Stomach smooth muscle (tissue), 2 donors: ENCODE data around the gene FAM200B.
A peak's percentile ranks its signal among the peaks of the same experiment; 100 is the strongest.

Experiments
- H3K27ac ChIP-seq: one replicate; pipeline ENCODE4 v1.7.0; 2013; ENCODE audit warnings: mild to moderate bottlenecking, low read length, inconsistent platforms
- H3K27me3 ChIP-seq, 2 donors: one replicate each; pipeline ENCODE4 v1.7.0; 2013; ENCODE audit warnings: low read length in 2 of 2; ENCODE audit not compliant: insufficient read depth in 2 of 2, control insufficient read depth in 1 of 2
- H3K36me3 ChIP-seq, 2 donors: one replicate each; pipeline ENCODE4 v1.7.0; 2013; ENCODE audit warnings: low read length in 2 of 2; ENCODE audit not compliant: control insufficient read depth in 2 of 2, insufficient read depth in 2 of 2
- H3K4me1 ChIP-seq: one replicate; pipeline ENCODE4 v1.7.0; 2013; ENCODE audit warnings: low read length; ENCODE audit not compliant: control insufficient read depth, insufficient read depth
- H3K4me3 ChIP-seq, 2 donors: one replicate each; pipeline ENCODE4 v1.7.0; 2013; ENCODE audit warnings: low read length in 2 of 2
- H3K9ac ChIP-seq, 2 donors: one replicate each; pipeline ENCODE4 v1.7.0; 2013; ENCODE audit warnings: low read length in 2 of 2, mild to moderate bottlenecking in 1 of 2
- H3K9me3 ChIP-seq, 2 donors: one replicate each; pipeline ENCODE4 v1.7.0; 2013; ENCODE audit warnings: low read length in 2 of 2; ENCODE audit not compliant: control insufficient read depth in 2 of 2
- donor health status: healthy.
- donor health status: Pancreatic carcinoma.

FAM200B gene

DNA sequence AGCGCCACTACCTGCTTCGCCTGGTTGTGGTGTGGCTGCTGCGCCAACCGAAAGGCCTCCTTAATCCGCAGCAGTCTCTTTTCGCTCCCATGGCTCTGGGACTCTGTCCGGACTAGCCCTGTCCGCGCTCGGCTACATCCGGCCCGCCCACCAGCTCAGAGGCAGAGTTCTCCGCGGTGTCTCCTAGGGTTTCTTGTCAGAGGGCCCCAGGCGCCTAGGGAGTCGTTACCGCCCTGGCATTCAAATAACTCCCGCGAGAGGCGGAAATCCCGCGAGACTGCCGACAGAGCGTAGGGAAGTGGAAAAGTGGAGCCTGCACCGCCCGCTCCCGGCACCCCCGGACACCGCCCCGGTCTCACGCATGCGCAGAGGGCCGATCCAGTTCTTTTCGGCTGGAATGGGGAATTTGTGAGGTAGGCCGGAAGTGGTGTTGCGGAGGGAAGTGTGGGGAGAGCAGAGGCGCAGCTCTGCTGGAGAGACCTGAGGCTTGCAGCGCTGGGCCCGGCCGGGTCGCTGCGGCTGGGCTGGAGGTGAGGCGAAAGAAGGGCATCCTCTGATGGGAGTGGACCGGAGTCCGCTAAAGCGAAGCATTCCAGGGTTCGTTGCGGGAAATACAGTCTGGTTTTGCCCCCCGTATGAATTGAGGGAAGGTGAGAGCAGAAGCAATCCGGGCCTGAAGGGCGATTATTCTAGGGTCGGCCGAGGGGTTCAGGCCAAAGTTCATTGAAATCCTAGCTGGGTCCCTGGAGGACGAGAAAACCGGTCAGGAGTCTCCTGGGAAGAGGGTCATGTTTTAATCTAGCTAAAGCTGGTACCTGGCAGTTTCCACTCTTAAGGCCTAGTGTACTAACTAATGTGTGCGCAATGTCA, at the start of gene FAM200B:
FAM200B (plus strand) TSS at position 456 of the 870 bp plus-strand sequence. CDS start 5,151 bp downstream, outside the sequence.
- peaks cover 3 to 9% of the 10 kb centered on the region in 2 donors for H3K36me3 ChIP-seq
- peak within 1 kb of the TSS; percentile 92 to 95 for H3K4me3 ChIP-seq
- H3K27ac ChIP-seq = peak within 1 kb of the TSS; percentile 82
- no peaks in the 10 kb centered on the region for H3K9me3 ChIP-seq
- peak within 1 kb of the TSS; percentile 98 for H3K9ac ChIP-seq
- no peaks in the 10 kb centered on the region for H3K27me3 ChIP-seq
- peaks cover 4% of the 10 kb centered on the region for H3K4me1 ChIP-seq

DNA sequence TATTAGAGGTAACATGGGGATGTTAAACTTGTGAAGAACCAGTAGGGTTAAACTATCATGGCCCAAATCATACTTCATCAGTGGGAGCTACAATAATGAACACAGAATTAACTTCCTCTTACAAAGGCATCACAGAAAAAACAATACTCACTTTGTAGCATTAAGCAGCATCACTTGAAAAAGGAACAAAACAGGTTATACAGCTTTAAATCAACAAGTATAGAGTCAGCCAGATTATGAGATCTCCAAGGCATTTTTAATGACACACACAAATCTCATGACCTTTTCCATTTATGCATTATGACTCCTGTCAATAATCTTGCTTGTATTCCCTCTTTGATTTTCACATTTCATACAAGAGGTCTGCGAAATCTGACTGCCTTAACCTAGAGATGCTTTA, 44.8 kb upstream of the FAM200B start:
- Histone ChIP-seq H3K4me3 (no peak overlapping the region), H3K27me3 (no peaks in the 10 kb centered on the region), H3K9me3 (no peaks in the 10 kb centered on the region), H3K4me1 (no peaks in the 10 kb centered on the region), H3K9ac (no peak overlapping the region), H3K36me3 (peaks cover 5 to 17% of the 10 kb centered on the region in 2 donors), H3K27ac (no peak overlapping the region)

DNA sequence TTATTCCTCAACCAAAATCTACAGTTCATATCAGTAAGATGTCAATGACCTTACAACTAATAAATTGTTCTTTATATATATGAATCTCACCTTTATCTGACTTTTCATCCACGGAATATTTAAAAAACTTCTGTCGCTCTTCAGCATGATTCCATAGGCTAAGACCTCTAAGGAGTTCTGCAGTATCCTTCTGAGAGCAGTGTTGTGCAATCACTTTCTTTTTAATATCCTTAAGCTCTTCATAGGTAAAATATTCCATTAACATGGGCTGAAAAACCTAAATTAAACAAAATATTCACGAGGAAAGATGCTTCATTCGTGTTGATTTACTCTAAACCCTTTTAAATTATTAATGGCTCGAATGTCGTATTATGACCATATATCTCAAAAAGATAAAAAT, 43.2 kb upstream of the FAM200B start:
- Histone ChIP-seq H3K4me3 (no peak overlapping the region), H3K27ac (no peak overlapping the region), H3K4me1 (no peaks in the 10 kb centered on the region), H3K36me3 (peaks cover 5 to 17% of the 10 kb centered on the region in 2 donors), H3K9me3 (no peaks in the 10 kb centered on the region), H3K9ac (no peak overlapping the region), H3K27me3 (no peaks in the 10 kb centered on the region)

DNA sequence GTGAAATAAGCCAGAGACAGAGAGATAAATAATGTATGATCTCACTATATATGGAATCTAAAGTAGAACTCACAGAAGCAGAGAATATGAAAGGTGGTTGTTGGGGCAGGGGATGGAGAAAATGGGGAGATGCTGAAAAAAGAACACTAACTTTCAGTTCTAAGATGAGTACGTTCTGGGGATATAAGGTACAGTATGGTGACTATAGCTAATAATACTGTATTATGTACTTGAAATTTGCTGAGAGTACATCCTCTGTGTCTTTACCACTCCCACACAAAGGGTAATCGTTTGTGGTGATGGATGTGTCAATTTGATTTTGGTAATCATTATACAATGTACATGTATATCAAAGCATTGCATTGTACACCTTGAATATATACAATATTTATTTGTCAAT, 33.0 kb upstream of the FAM200B start:
- Histone ChIP-seq H3K9me3 (no peaks in the 10 kb centered on the region), H3K4me1 (peaks cover 4% of the 10 kb centered on the region), H3K27me3 (no peaks in the 10 kb centered on the region), H3K4me3 (no peak overlapping the region), H3K27ac (no peak overlapping the region), H3K9ac (no peak overlapping the region), H3K36me3 (no peaks in the 10 kb centered on the region)

DNA sequence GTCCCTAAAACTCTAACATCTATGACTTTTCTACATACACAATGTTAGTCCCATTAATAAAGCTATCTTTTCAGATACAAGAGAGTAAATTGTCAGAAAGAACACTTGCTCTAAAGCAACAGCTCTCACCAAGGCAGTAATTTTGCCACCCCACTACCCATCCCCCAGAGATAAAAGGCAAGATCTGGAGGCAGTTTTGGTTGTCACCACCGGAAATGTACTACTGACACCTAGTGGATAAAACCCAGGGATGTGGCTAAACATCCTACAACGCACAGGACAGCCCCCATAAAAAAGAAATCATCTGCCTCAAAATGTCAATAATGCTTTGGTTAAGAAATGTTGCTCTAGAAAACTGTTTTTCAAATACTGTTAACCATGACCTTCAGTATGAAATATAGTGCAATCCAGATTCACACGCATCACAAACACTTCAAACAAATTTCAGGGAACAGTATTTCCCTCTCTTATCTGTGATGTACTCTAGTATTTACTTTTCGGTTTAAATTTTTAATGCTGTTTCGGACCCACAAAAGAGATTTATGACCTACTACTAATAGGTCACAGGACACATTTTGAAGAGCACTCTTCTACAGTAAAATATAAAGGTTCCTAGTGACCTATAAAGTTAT, 31.6 kb upstream of the FAM200B start:
- H3K4me1 ChIP-seq = peaks cover 4% of the 10 kb centered on the region
- H3K36me3 ChIP-seq = no peaks in the 10 kb centered on the region
- H3K27ac ChIP-seq = no peak overlapping the region
- H3K4me3 ChIP-seq = peak overlapping the region in 1 of 2 donors; percentile 30
- H3K27me3 ChIP-seq = no peaks in the 10 kb centered on the region
- H3K9me3 ChIP-seq = no peaks in the 10 kb centered on the region
- H3K9ac ChIP-seq = peak overlapping the region in 1 of 2 donors; percentile 1

DNA sequence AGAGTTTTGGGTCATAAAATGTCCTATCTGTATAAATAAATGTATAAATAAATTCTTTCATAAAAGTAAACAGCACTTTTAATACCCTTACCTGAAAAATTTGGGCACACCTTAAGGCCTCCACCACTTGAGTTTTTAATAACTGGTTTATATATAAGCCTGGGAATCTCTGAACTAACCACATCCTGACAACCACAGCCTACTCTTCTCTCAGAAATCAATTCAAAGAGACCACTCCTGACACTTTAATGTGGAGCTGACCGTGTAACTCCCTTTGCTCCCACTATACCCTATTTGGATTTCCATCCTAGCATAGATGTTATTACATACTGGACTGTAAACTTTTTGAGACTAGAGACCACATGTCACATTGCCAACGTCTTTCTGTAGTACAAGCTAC, 30.0 kb upstream of the FAM200B start:
- Histone ChIP-seq H3K9me3 (no peaks in the 10 kb centered on the region), H3K4me3 (peak overlapping the region; percentile 36 to 44), H3K4me1 (peaks cover 4% of the 10 kb centered on the region), H3K27ac (peak overlapping the region; percentile 64), H3K9ac (peak overlapping the region; percentile 51 to 87), H3K36me3 (no peaks in the 10 kb centered on the region), H3K27me3 (no peaks in the 10 kb centered on the region)

DNA sequence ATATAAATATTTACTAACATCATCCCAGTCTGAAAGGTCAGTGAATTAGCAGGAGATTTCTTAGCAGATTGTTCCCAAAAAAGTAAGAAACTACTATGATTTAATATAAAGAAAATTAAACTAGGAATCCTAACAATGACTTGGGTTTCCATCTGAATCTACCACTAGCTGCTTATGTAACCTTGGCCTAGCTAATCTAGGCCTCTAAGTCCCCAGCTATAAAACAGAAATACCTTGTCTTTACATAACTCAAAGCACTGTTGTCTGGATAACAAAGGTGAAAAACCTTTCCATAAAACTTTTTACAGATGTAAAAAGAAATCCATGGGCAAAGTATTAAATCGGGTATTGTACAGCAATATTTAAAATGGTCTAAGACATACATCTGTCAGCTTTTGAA, 29.4 kb upstream of the FAM200B start:
- no peaks in the 10 kb centered on the region for H3K27me3 ChIP-seq
- peak overlapping the region; percentile 64 for H3K27ac ChIP-seq
- H3K36me3 ChIP-seq = no peaks in the 10 kb centered on the region
- peak overlapping the region in 1 of 2 donors; percentile 87 for H3K9ac ChIP-seq
- peaks cover 4% of the 10 kb centered on the region for H3K4me1 ChIP-seq
- peak overlapping the region; percentile 36 to 44 for H3K4me3 ChIP-seq
- no peaks in the 10 kb centered on the region for H3K9me3 ChIP-seq

DNA sequence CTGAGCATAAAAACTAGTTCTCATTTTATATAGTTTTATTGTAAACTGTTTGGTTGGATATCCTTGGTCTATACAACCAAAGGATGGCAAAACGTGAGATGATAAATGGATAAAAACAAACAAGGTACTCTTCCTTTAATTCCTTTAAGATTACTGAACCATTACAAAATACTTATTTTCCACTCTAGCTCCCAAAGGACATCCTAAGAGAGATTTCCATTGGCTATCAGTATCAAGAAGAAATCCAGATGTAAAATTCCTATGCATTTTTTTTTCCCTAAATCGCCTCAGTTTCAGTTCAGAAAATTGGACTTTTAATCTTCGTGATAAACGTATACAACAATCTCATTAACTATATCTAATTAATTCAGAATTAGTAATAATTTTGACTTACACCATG, 28.8 kb upstream of the FAM200B start:
- H3K4me1 ChIP-seq = peaks cover 4% of the 10 kb centered on the region
- H3K4me3 ChIP-seq = peak overlapping the region; percentile 84 to 86
- no peaks in the 10 kb centered on the region for H3K9me3 ChIP-seq
- no peaks in the 10 kb centered on the region for H3K36me3 ChIP-seq
- H3K27ac ChIP-seq = peak overlapping the region; percentile 64
- H3K27me3 ChIP-seq = no peaks in the 10 kb centered on the region
- peak overlapping the region in 1 of 2 donors; percentile 87 for H3K9ac ChIP-seq

DNA sequence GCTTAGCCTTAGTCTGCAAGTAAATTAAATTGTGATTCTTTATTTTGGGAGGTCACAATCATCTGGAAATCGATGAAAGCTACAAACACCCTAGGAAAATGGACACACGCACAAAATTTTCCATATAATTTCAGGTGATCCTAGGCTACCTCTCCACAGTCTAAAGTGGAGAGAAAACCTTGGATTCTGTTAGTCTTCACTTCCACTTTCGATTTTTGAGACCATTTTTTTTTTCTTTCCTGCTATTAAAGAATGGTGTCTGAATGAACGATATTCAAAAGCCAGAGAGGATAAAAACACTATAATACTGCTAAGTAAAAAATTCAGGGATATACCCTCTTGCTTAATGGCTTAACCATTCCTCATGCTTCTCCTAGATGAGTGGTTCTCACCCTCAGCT, 28.2 kb upstream of the FAM200B start:
- peaks cover 4% of the 10 kb centered on the region for H3K4me1 ChIP-seq
- no peaks in the 10 kb centered on the region for H3K36me3 ChIP-seq
- H3K9me3 ChIP-seq = no peaks in the 10 kb centered on the region
- no peaks in the 10 kb centered on the region for H3K27me3 ChIP-seq
- H3K27ac ChIP-seq = peak overlapping the region; percentile 78
- H3K4me3 ChIP-seq = peak overlapping the region; percentile 84 to 86
- peak overlapping the region; percentile 80 to 87 for H3K9ac ChIP-seq

DNA sequence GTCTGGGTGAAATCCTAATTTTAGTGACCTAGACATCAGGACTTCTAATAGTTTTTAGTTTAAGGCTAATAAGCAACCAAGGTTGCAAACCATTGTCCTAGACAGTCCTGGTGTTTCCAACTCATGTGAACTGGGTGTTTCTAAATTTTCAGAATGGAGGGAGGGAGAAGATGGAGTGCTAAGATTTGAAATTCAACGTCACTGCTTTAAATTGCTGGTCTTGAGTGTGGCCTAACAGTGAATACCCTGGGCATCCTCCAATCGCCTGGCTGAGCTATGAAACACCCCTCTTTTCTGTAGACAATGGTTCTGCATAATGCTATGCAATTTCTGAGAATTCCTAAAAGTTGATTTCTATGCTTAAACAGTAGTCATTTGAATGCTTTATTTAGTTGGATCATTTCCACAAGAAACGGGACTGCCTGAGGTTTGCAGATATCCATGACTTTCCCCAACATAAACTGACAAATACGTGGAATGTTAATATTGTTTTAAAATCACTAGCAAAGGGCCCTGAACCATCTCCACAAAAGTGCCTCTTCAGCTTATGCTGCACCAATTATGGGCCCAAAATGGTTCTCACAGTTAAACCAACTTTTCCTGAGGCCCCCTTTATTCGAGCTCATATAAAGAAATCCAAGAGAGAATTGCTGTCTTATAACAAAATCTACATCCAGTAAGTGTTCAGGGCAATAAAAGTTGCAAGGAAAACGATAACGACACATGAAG, 27.6 kb upstream of the FAM200B start:
- peak overlapping the region; percentile 80 to 87 for H3K9ac ChIP-seq
- peak overlapping the region; percentile 84 to 86 for H3K4me3 ChIP-seq
- H3K4me1 ChIP-seq = peaks cover 4% of the 10 kb centered on the region
- H3K9me3 ChIP-seq = no peaks in the 10 kb centered on the region
- peak overlapping the region; percentile 78 for H3K27ac ChIP-seq
- no peaks in the 10 kb centered on the region for H3K36me3 ChIP-seq
- no peaks in the 10 kb centered on the region for H3K27me3 ChIP-seq
